Dendritic cell treated with granulocyte-macrophage colony-stimulating factor and Interleukin-4, amounts not matched to agents 40 ng/mL and 50 ng/mL, for 4 days (primary cell): ENCODE measurements around the gene RCOR1.

ENCODE experiments used
- H3K27ac Mint-ChIP-seq: one replicate; pipeline ENCODE4 v1.8.0; 2022; ENCODE audit warnings: mild to moderate bottlenecking, mixed read lengths
- H3K27me3 Mint-ChIP-seq: one replicate; pipeline ENCODE4 v1.8.0; 2022; ENCODE audit warnings: mild to moderate bottlenecking, mixed read lengths
- H3K36me3 Mint-ChIP-seq: one replicate; pipeline ENCODE4 v1.8.0; 2022; ENCODE audit warnings: low read depth, mixed read lengths
- H3K4me1 Mint-ChIP-seq: one replicate; pipeline ENCODE4 v1.8.0; 2022; ENCODE audit warnings: low read depth, mixed read lengths
- H3K4me3 Mint-ChIP-seq: one replicate; pipeline ENCODE4 v1.8.0; 2022; ENCODE audit warnings: mild to moderate bottlenecking, moderate library complexity, mixed read lengths
- H3K9me3 Mint-ChIP-seq: one replicate; pipeline ENCODE4 v1.8.0; 2022; ENCODE audit warnings: mixed read lengths
- intact Hi-C: fragments of 100-400 bp; cut with micrococcal nuclease; formaldehyde crosslinking; loops from one replicate; pipeline ENCODE4 v1.15.0; 2022

Gene RCOR1

DNA sequence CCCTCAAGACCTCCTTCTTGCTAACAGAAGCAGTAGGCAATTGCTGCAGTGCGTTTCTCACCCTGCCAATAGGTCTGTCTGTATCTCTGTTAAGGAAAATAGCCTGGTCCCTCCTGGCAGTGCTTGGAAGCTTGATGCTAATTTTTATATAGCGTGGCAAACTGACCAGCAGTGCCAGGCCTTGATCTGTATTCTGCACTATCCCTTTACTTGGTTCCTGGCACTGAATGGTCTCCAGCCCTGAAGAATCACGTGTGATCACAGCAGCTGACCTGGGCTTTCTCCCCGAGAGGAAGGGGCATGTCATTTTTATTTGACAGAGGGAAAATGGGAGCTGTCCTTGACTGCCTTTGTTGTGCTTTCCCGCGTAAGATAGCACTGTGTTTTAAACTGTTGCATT lies 136.1 kb downstream of the RCOR1 start:
- Mint-ChIP-seq H3K36me3 (peaks cover 91% of the 10 kb centered on the region), H3K4me1 (no peaks in the 10 kb centered on the region), H3K27me3 (no peaks in the 10 kb centered on the region), H3K27ac (no peak overlapping the region), H3K4me3 (no peak overlapping the region), H3K9me3 (no peaks in the 10 kb centered on the region)
- intact Hi-C loops = no loop called here

DNA sequence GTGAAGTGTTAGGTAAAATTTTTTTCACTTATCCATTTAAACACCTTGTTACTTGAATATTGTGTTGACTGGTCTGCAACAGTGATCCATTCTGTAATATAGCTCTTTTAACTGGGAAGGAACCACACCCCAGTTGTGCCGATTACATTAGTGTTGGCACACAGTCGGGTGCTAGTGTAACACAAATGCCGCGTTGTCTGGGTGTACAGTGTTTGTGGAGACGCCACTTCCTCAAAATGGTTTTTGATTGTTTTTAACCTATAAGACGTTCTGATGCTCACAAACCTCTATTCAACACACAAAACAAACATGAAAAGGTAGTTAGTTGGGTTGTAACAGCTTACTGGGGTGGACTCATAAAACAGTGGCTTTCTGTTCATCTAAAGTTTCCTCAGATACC lies 136.8 kb downstream of the RCOR1 start:
- H3K9me3 Mint-ChIP-seq = no peaks in the 10 kb centered on the region
- H3K27me3 Mint-ChIP-seq = no peaks in the 10 kb centered on the region
- no peaks in the 10 kb centered on the region for H3K4me1 Mint-ChIP-seq
- H3K4me3 Mint-ChIP-seq = no peak overlapping the region
- H3K36me3 Mint-ChIP-seq = peaks cover 89% of the 10 kb centered on the region
- no peak overlapping the region for H3K27ac Mint-ChIP-seq
- intact Hi-C loops = no loop called here

DNA sequence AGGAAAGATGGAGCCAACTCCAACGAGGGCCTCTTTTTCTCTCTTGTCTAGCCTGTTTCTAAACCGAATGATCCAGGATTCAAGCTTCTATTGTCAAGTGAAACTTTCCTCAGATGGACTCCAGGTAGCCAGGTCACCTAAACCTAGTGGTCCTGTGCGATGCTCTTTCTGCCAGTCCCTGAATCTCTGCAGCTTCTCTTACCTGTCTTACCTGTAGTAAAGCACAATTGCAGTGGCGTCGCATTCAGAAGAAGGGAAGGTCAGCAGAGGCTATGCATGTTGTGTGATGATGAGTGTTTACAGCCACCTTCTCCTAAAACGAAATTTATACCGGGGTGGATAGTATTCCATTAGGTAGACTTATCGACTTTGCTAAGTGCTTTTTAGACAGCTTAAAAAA lies 137.4 kb downstream of the RCOR1 start:
- Mint-ChIP-seq H3K27me3 (no peaks in the 10 kb centered on the region), H3K4me1 (no peaks in the 10 kb centered on the region), H3K36me3 (peaks cover 87% of the 10 kb centered on the region), H3K27ac (no peak overlapping the region), H3K4me3 (no peak overlapping the region), H3K9me3 (no peaks in the 10 kb centered on the region)
- intact Hi-C loops = no loop called here

DNA sequence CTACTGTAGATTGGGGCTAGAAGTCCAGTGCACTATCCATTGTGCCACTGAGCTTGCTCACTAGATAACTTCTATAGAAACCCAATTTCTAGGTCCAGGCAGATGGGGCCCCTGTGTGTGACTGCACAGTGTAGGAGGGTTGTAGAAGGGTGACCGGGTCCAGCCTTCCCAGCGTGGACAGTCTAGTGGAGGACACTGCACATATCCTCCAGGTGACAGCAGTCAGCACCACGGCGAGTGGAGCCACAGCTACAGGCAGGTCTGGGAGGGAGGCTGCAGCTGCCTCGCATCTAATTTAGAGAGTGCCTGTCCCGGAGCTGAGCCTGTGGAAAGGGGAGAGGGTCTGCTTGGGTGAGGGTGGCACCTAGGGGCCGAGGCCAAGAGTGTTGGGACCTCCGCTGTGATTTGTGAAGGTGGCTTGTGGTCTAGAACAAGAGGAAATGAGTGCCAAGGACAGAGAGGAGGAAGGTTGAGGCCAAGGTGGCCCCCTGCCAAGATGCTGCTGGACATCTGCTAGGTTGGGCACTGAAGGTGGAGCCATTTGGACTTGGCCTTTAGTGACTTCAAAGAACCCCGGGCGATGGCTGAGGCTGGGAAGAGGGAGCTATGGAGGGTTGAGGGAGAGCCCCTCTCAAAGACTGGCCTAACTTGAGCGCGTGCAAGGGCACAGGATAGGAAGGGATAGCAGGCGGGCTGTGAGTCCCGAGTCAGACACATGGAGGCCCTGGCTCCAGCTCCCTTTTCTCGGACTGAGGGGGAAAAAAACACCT lies 138.8 kb downstream of the RCOR1 start:
- Mint-ChIP-seq H3K36me3 (peaks cover 76% of the 10 kb centered on the region), H3K4me3 (no peak overlapping the region), H3K27ac (no peak overlapping the region)

DNA sequence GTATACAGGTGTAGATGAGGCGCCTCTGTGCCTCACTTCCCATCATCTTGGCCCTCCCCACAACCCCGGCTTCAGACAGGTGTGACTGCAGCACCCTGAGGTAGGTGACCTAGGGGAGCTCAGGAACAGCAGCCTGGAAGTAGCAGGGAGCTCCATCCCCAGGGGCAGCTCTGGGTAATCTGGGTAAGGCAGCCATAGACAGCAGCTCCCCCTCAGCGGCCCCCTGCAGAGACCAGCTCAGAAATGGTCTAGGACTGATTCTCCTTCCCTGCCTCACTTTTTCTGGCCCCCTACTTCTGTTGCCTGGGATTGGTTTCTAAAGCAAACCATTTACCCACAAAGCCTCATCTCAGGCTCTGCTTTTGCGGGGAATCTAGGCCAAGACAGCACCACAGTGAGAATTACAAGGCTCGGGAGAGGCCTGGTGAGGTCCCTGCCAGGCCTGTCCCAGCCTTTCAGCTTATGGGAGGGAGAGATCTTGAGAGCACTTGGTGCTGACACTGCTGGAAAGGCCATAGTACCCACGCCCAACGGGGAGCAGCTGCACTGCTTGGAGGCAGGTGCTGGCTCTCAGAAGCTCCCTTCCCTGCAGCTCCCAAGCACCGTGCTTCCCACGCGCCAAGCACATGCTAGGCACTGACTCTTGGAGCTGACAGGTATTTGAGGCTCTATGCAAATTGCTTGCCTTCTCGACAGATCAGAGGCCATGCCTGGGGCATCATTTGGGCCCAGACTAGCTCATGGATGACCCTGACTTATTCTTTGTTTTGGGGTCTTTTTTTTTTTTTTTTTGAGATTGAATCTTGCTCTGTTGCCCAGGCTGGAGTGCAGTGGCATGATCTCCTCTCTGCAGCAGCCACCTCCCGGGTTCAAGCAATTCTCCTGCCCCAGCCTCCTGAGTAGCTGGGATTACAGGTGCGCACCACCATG lies 139.7 kb downstream of the RCOR1 start:
- no peaks in the 10 kb centered on the region for H3K27me3 Mint-ChIP-seq
- H3K27ac Mint-ChIP-seq = no peak overlapping the region
- H3K4me3 Mint-ChIP-seq = no peak overlapping the region
- H3K36me3 Mint-ChIP-seq = peaks cover 76% of the 10 kb centered on the region
- intact Hi-C loops = no loop called here
- no peaks in the 10 kb centered on the region for H3K4me1 Mint-ChIP-seq
- no peaks in the 10 kb centered on the region for H3K9me3 Mint-ChIP-seq

More for the DNA sequence above, 138.8 kb downstream of the RCOR1 start:
- H3K9me3 Mint-ChIP-seq = no peaks in the 10 kb centered on the region
- H3K27me3 Mint-ChIP-seq = no peaks in the 10 kb centered on the region
- H3K4me1 Mint-ChIP-seq = no peaks in the 10 kb centered on the region
- intact Hi-C loops = no loop called here

DNA sequence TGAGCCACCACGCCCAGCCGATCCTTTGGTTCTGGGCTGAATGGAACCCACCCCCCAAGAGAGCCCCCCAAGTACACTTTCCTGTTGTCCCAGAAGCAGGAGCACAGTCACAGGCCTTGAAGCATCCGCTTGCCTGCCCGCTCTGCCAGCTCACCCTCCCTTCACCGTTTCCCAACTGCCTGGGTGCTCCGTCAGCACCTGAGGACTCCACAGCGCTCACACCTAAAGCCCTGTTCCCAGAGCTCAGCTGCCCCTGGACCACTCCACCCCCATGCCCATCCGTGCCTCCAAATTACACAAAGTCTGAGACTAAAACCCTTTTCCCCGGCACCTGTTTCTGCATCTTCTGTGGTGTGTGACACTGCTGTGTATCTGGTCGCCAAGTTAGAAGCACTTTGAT lies 140.5 kb downstream of the RCOR1 start:
- no peaks in the 10 kb centered on the region for H3K9me3 Mint-ChIP-seq
- intact Hi-C loops = no loop called here
- peaks cover 76% of the 10 kb centered on the region for H3K36me3 Mint-ChIP-seq
- no peaks in the 10 kb centered on the region for H3K4me1 Mint-ChIP-seq
- H3K27me3 Mint-ChIP-seq = no peaks in the 10 kb centered on the region
- H3K27ac Mint-ChIP-seq = no peak overlapping the region
- no peak overlapping the region for H3K4me3 Mint-ChIP-seq

DNA sequence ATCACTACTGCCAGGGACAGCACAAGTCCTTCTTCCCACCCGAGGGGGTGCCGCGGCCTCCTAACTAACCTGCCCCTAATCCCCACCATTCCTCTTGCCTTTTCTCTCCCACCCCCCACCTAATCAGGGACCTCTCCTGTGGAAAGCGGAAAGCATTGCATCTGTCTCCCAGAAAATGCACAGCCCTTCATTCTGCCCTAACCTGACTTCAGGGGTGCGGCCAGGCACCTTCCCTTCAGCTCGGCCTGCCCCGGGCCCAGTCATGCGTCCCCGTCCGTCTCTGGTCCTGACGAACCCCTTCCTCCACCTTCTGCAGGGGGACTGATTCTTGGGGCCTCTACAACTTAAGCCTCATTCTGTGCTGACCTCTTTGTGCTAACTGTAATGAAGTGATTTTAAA lies 140.9 kb downstream of the RCOR1 start:
- Mint-ChIP-seq H3K9me3 (no peaks in the 10 kb centered on the region), H3K27ac (no peak overlapping the region), H3K36me3 (peaks cover 76% of the 10 kb centered on the region), H3K4me1 (no peaks in the 10 kb centered on the region), H3K27me3 (no peaks in the 10 kb centered on the region), H3K4me3 (no peak overlapping the region)
- intact Hi-C loops = no loop called here

DNA sequence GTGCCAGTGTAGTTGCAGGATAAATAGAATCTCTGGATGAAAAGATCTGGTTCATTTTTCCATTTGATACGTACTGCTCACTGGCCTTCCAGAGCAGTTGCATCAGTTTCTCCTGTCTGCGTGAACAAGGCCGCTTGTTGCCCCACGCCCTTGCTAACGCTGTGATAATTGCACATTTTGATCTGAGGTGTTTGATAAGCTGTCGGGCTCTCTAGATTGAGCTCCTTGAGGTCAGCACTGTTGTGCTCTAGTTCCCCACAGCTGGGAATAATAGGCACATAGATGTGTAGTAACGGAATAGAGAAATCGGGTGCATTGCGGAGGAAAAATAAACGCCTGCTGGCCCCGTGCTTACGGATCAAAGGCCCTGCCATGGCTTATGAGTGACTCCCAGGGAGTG lies 142.0 kb downstream of the RCOR1 start:
- Mint-ChIP-seq H3K27me3 (no peaks in the 10 kb centered on the region), H3K36me3 (peaks cover 76% of the 10 kb centered on the region)

DNA sequence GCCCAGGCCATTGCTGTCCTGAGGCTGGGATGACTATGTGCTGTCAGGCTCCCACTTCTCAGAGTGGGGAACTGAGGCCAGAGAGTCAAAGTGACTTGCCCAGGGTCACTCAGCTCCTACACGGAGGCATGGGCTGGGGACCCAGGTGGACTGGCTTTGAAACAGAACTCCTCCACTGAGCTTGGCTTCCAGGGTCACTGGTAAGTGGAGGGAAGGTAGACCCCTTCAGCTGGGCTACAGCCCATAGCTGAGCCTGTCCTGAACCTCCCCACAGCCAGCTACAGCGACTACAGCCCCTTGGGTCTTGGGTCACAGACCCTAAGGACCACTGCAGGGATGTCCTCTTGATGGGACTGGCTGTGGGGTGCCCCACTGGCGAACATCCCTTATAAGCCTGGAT lies 144.5 kb downstream of the RCOR1 start:
- peaks cover 62% of the 10 kb centered on the region for H3K36me3 Mint-ChIP-seq
- no peaks in the 10 kb centered on the region for H3K4me1 Mint-ChIP-seq
- no peaks in the 10 kb centered on the region for H3K27me3 Mint-ChIP-seq

More for the DNA sequence above, 142.0 kb downstream of the RCOR1 start:
- no peak overlapping the region for H3K27ac Mint-ChIP-seq
- no peaks in the 10 kb centered on the region for H3K4me1 Mint-ChIP-seq
- intact Hi-C loops = no loop called here
- H3K4me3 Mint-ChIP-seq = no peak overlapping the region
- H3K9me3 Mint-ChIP-seq = peaks cover under 1% of the 10 kb centered on the region

DNA sequence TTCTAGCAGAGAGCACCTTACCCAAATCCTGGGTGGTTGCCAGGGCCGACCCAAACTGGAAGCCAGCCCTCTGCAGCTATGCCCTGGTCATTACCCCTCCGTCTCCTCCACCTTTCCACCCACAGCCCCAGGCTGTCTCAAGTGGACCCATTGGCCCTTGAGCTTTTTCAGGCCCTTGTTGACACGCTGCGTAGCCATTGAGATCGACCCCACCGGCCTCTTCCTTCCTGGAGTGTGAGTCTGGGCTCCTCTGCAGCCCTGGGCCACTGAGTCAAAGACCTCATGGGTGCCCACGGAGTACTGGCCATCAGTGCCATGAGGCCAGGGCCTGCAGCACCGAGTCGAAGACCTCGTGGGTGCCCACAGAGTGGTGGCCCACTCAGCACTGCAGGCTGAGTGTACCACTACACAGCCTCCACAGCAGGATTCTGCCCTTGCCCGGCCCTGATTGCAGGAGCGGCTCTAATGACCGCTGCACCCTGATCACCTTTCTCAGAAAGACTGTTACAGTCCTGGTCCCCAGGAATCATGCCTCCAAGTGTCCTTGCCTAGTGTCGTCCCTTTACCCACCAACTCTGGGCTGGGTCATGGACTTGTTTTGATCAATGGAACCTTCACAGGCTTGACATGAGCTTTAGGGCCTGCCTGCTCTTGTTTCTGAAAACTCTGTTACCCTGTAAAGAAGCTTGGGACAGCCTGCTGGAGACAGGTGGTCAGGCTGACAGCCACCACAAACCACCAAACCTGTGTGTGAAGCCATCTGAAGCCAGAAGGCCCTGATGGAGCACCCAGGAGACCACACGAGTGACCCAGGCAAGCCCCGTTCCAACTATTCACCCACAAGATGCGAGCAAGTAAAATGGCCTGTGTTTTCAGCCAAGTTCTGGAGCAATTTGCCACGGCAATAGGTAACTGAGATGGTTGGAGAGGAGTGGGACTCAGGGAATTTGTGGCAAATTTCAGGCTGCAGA lies 145.2 kb downstream of the RCOR1 start:
- H3K27ac Mint-ChIP-seq = no peak overlapping the region
- H3K4me1 Mint-ChIP-seq = no peaks in the 10 kb centered on the region
- peaks cover 15% of the 10 kb centered on the region for H3K9me3 Mint-ChIP-seq
- no peak overlapping the region for H3K4me3 Mint-ChIP-seq
- H3K27me3 Mint-ChIP-seq = no peaks in the 10 kb centered on the region
- intact Hi-C loops = no loop called here
- peaks cover 56% of the 10 kb centered on the region for H3K36me3 Mint-ChIP-seq

More for the DNA sequence above, 144.5 kb downstream of the RCOR1 start:
- Mint-ChIP-seq H3K9me3 (peaks cover 15% of the 10 kb centered on the region), H3K27ac (no peak overlapping the region), H3K4me3 (no peak overlapping the region)
- intact Hi-C loops = no loop called here

DNA sequence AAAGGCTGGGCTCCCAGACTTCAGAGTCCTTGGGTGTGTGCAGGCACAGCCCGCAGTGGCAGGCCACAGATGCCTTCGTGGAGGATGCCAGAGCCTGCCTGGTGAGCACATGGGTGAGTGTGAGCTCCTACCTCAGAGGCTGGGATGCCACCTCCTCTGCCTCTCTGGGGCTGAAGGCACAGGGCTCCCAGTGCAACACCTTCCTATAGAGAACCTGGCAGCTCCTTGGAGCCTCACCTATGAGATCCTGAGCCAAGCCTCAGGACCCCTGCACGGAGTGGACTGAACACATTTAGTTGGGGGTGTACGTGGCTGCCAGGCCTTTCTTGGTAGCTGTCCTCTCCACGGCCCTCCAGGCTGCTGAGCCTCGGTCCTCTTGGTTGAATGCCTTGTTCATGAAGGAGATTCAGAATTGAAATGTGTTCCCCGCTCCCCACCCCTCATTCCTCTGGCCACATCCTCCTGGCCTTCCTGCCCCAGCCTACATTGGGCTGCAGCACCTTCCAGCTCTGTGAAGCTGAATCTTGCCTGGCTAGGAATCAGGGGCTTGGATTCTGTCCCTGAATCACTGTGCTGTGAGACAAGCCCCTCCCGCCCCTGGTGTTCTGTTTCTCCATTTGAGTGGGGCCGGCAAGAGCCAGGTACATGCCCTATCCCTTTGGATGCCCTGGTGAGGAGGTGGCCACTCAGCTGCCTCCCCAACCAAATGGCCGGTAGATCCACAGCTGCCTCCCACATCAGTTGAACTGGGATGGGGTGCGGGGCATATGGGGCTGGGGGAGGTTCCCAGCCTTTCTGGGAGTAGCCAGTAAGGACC lies 146.1 kb downstream of the RCOR1 start:
- Mint-ChIP-seq H3K9me3 (peaks cover 15% of the 10 kb centered on the region), H3K36me3 (peaks cover 51% of the 10 kb centered on the region), H3K4me1 (no peaks in the 10 kb centered on the region), H3K4me3 (no peak overlapping the region), H3K27me3 (no peaks in the 10 kb centered on the region), H3K27ac (no peak overlapping the region)
- intact Hi-C loops = no loop called here

DNA sequence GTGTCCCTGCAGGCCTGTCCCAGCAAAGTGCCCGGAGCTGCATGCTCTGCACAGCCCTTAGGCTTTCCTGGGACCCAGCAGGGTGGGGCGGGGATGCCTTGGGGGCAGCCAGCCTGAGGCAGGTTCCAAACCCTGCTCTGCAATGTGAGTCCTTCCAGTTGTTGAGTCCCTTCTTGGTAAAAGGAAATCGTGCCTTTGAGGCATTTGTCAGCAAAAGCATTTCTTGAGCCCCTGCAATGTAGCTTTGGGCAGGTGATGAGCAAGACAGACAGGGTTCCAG lies 146.7 kb downstream of the RCOR1 start:
- no peak overlapping the region for H3K4me3 Mint-ChIP-seq
- no peaks in the 10 kb centered on the region for H3K27me3 Mint-ChIP-seq
- H3K4me1 Mint-ChIP-seq = no peaks in the 10 kb centered on the region
- peaks cover 51% of the 10 kb centered on the region for H3K36me3 Mint-ChIP-seq
- intact Hi-C loops = no loop called here
- H3K9me3 Mint-ChIP-seq = peaks cover 15% of the 10 kb centered on the region
- H3K27ac Mint-ChIP-seq = no peak overlapping the region
